ENCODE measurements around the gene CASP8AP2. TPM values are rescaled to one million over a fixed set of nuclear protein-coding genes. Genes with fewer than 3 reads are reported as not detected.

CASP8AP2 gene
- total RNA-seq, 6 donors from 2014 or later, result 9.6 to 26.5 (median 13.3) TPM

- no peaks in the 10 kb centered on the region for H3K4me1 ChIP-seq
- no peak overlapping the region for H3K4me3 ChIP-seq
- no peak for DNase-seq
- H3K27me3 ChIP-seq, result no peaks in the 10 kb centered on the region
- H3K9me3 ChIP-seq, result peaks cover 0 to 17% (median 4%) of the 10 kb centered on the region in 4 donors
- TF ChIP-seq POLR2AphosphoS5 (IDR thresholded peaks at IDR 0.05) (no peak), CTCF (IDR thresholded peaks at IDR 0.05) (no peak)
- no peak for ATAC-seq (ENCODE audit: low FRiP score in 2 of 2)
- H3K27ac ChIP-seq, result no peak overlapping the region
- no peaks in the 10 kb centered on the region for H3K36me3 ChIP-seq
- WGBS, 2 donors, result 90 to 100% methylated on average over 4 of the region's 4 CpGs
Measured at GRCh38 chr6:89917216-89917615, 87.5 kb downstream of the CASP8AP2 start.

- Histone ChIP-seq H3K4me3 (no peak overlapping the region), H3K27ac (no peak overlapping the region), H3K9me3 (peaks cover 0 to 17% (median 4%) of the 10 kb centered on the region in 4 donors), H3K27me3 (no peaks in the 10 kb centered on the region), H3K4me1 (no peaks in the 10 kb centered on the region), H3K36me3 (no peaks in the 10 kb centered on the region)
- DNase-seq, result no peak
- WGBS, 2 donors, result 79% methylated on average over 3 of the region's 3 CpGs; no CpG with 5 or more reads in 1 of the 2 donors
- ATAC-seq (ENCODE audit: low FRiP score in 2 of 2), result no peak
- TF ChIP-seq EP300 (IDR thresholded peaks at IDR 0.05), result no peak
- TF ChIP-seq POLR2AphosphoS5 (IDR thresholded peaks at IDR 0.05), result no peak
- TF ChIP-seq POLR2A (IDR thresholded peaks at IDR 0.05), result no peak
- TF ChIP-seq CTCF (IDR thresholded peaks at IDR 0.05), result no peak
Measured at GRCh38 chr6:89917801-89918366, 88.2 kb downstream of the CASP8AP2 start.

Small RNA genes lying within 50 kb of the gene (small RNA-seq; reads per million reads assigned to genes)
- gene DNAJC19P6 (0 reads per million in 4 donors), gene RF00019 (0 reads per million in 4 donors)

Other genes with a start within 250 kb of the CASP8AP2 start
- 10 to 100 TPM in 4 of 6 donors, 1 to 10 TPM in 2; 7.3 to 32.4 (median 22.2) TPM for gene LYRM2, start 191.1 kb upstream of the CASP8AP2 start, total RNA-seq
- 10 to 100 TPM; 23.4 to 44.1 (median 29.6) TPM for gene MDN1, start 10.1 kb upstream of the CASP8AP2 start, total RNA-seq
- not detected for gene GJA10, start 64.6 kb downstream of the CASP8AP2 start, total RNA-seq